Caco-2 (cell line): ENCODE results near the gene ZBTB21. TPM values are rescaled to one million over a fixed set of nuclear protein-coding genes. Genes with fewer than 3 reads are reported as not detected.

Experiments used
- BruUV-seq: library from RNA; stranded (reverse); fragments of 400-500 nt; replicated peaks from 2 replicates; lab custom pipeline; 2021; lab: Mats Ljungman, UMichigan
- CTCF ChIA-PET: fragments of 300-600 bp; sonication (Branson Sonifier 250); formaldehyde crosslinking; loops from one replicate; lab custom pipeline; 2022; ENCODE audit warnings: antibody characterized with exemption; lab: Charles Lee
- POLR2A ChIA-PET: fragments of 300-600 bp; sonication (Branson Sonifier 250); formaldehyde crosslinking; loops from one replicate; lab custom pipeline; 2022; ENCODE audit warnings: antibody characterized with exemption; lab: Charles Lee
- DNase-seq, 2 experiments: peaks; one replicate each; pipeline versions ENCODE4 v3.0.0 to v3.0.0-alpha.2; 2020 to 2022
- H3K27me3 ChIP-seq: replicated peaks from 2 replicates; pipeline ENCODE4 v1.6.0; 2011; ENCODE audit warnings: low read length; ENCODE audit not compliant: control insufficient read depth, insufficient read depth
- H3K36me3 ChIP-seq: 2 replicates; pipeline ENCODE4 v1.5.1; 2011; ENCODE audit warnings: low read length; ENCODE audit not compliant: control insufficient read depth, insufficient read depth
- H3K4me1 ChIP-seq: fragments of 250-450 bp; sonication (Bioruptor Pico); 2 replicates; pipeline ENCODE4 v1.5.1; 2020; ENCODE audit warnings: mild to moderate bottlenecking
- H3K4me3 ChIP-seq: 2 replicates; pipeline ENCODE4 v1.5.1; 2011; ENCODE audit warnings: low read depth, mild to moderate bottlenecking, control low read depth, low read length
- H3K9me3 ChIP-seq: fragments of 250-450 bp; sonication (Bioruptor Pico); 2 replicates; pipeline ENCODE4 v1.5.1; 2020; ENCODE audit warnings: mild to moderate bottlenecking, moderate library complexity
- H3K27ac Mint-ChIP-seq: one replicate; pipeline ENCODE4 v1.8.0; 2022; ENCODE audit warnings: mixed read lengths; ENCODE audit not compliant: unreplicated experiment
- H3K27me3 Mint-ChIP-seq: one replicate; pipeline ENCODE4 v1.8.0; 2022; ENCODE audit warnings: mixed read lengths; ENCODE audit not compliant: insufficient read depth, unreplicated experiment
- H3K36me3 Mint-ChIP-seq: one replicate; pipeline ENCODE4 v1.8.0; 2022; ENCODE audit warnings: mild to moderate bottlenecking, mixed read lengths; ENCODE audit not compliant: insufficient read depth, unreplicated experiment
- H3K4me1 Mint-ChIP-seq: one replicate; pipeline ENCODE4 v1.8.0; 2022; ENCODE audit warnings: low read depth, mixed read lengths; ENCODE audit not compliant: unreplicated experiment
- H3K4me3 Mint-ChIP-seq: one replicate; pipeline ENCODE4 v1.8.0; 2022; ENCODE audit warnings: mild to moderate bottlenecking, moderate library complexity, mixed read lengths; ENCODE audit not compliant: unreplicated experiment
- H3K9me3 Mint-ChIP-seq: one replicate; pipeline ENCODE4 v1.8.0; 2022; ENCODE audit warnings: mixed read lengths; ENCODE audit not compliant: unreplicated experiment
- CTCF ChIP-seq, 2 experiments: fragments of 200-600 bp in 1 of 2; IDR thresholded peaks; 1 replicate in 1 of 2; 2 replicates in 1 of 2; pipeline versions ENCODE4 v1.5.1 to v1.8.0; 2011 to 2022; ENCODE audit warnings: antibody characterized with exemption in 1 of 2, control low read depth in 1 of 2, inconsistent platforms in 1 of 2, low read depth in 1 of 2, low read length in 1 of 2, mild to moderate bottlenecking in 1 of 2, moderate library complexity in 1 of 2; ENCODE audit not compliant: insufficient read depth in 1 of 2, severe bottlenecking in 1 of 2, unreplicated experiment in 1 of 2
- intact Hi-C: fragments of 100-400 bp; cut with micrococcal nuclease; formaldehyde crosslinking; loops from one replicate; pipeline ENCODE4 v1.10.0; 2022; ENCODE audit not compliant: unreplicated experiment
- total RNA-seq: library from RNA; stranded (reverse); gene quantifications from 2 replicates; pipeline ENCODE4 v1.2.3, GENCODE V29; 2022

The ZBTB21 gene
- total RNA-seq, 1 experiment from 2014 or later: 21.4 TPM

- no peak for TF ChIP-seq CTCF (IDR thresholded peaks at IDR 0.05; ENCODE audit: insufficient read depth in 1 of 2, low read depth in 1 of 2, low read length in 1 of 2, severe bottlenecking in 1 of 2, unreplicated experiment in 1 of 2)
- CTCF ChIA-PET: no interaction called here
- H3K36me3 ChIP-seq: no peaks in the 10 kb centered on the region
- intact Hi-C loops: no loop called here
- H3K4me3 ChIP-seq: no peak overlapping the region
- H3K4me1 ChIP-seq: no peaks in the 10 kb centered on the region
- no peaks in the 10 kb centered on the region for H3K27me3 ChIP-seq
- no peaks in the 10 kb centered on the region for H3K9me3 Mint-ChIP-seq
- POLR2A ChIA-PET: no interaction called here
- H3K4me3 Mint-ChIP-seq: no peak overlapping the region
- no peak overlapping the region for H3K27ac Mint-ChIP-seq
- no peaks in the 10 kb centered on the region for H3K27me3 Mint-ChIP-seq
- H3K4me1 Mint-ChIP-seq: peaks cover 8% of the 10 kb centered on the region
- H3K9me3 ChIP-seq: no peaks in the 10 kb centered on the region
- no peaks in the 10 kb centered on the region for H3K36me3 Mint-ChIP-seq
- BruUV-seq: no TSS peak
- DNase-seq: no peak
These were observed 20.2 kb upstream of the ZBTB21 start for GRCh38 chr21:42030311-42030710.

- Histone ChIP-seq H3K27me3 (no peaks in the 10 kb centered on the region), H3K36me3 (no peaks in the 10 kb centered on the region), H3K9me3 (no peaks in the 10 kb centered on the region), H3K4me3 (no peak overlapping the region), H3K4me1 (no peaks in the 10 kb centered on the region)
- Mint-ChIP-seq H3K27ac (no peak overlapping the region), H3K4me1 (peaks cover 8% of the 10 kb centered on the region), H3K9me3 (no peaks in the 10 kb centered on the region), H3K4me3 (no peak overlapping the region), H3K36me3 (no peaks in the 10 kb centered on the region), H3K27me3 (no peaks in the 10 kb centered on the region)
- no TSS peak for BruUV-seq
- intact Hi-C loops: no loop called here
- no peak for DNase-seq
- ChIA-PET POLR2A (no interaction called here), CTCF (no interaction called here)
- no peak for TF ChIP-seq CTCF (IDR thresholded peaks at IDR 0.05; ENCODE audit: insufficient read depth in 1 of 2, low read depth in 1 of 2, low read length in 1 of 2, severe bottlenecking in 1 of 2, unreplicated experiment in 1 of 2)
These were observed 18.7 kb upstream of the ZBTB21 start for GRCh38 chr21:42028766-42029425.

- peaks cover 8% of the 10 kb centered on the region for H3K4me1 Mint-ChIP-seq
- ChIA-PET POLR2A (no interaction called here), CTCF (no interaction called here)
- no peaks in the 10 kb centered on the region for H3K27me3 Mint-ChIP-seq
- no peak overlapping the region for H3K27ac Mint-ChIP-seq
- TF ChIP-seq CTCF (IDR thresholded peaks at IDR 0.05; ENCODE audit: insufficient read depth in 1 of 2, low read depth in 1 of 2, low read length in 1 of 2, severe bottlenecking in 1 of 2, unreplicated experiment in 1 of 2): no peak
- Histone ChIP-seq H3K4me1 (no peaks in the 10 kb centered on the region), H3K9me3 (no peaks in the 10 kb centered on the region), H3K36me3 (no peaks in the 10 kb centered on the region), H3K27me3 (no peaks in the 10 kb centered on the region), H3K4me3 (no peak overlapping the region)
- H3K9me3 Mint-ChIP-seq: no peaks in the 10 kb centered on the region
- no peak overlapping the region for H3K4me3 Mint-ChIP-seq
- DNase-seq: no peak
- BruUV-seq: no TSS peak
- no peaks in the 10 kb centered on the region for H3K36me3 Mint-ChIP-seq
- intact Hi-C loops: no loop called here
These were observed 17.9 kb upstream of the ZBTB21 start for GRCh38 chr21:42027822-42028765.
